GM19025 (cell line): Measurements from ENCODE around the gene AKR1C4.
"Not testable (repeated sequence)": the region's sequence is repeated elsewhere in the genome, so short reads cannot be mapped to it uniquely, and the experiment has no call there.

Experiments used
- ATAC-seq: cut with Tn5 transposase; IDR thresholded peaks from one replicate; pipeline ENCODE4 v1.9.1; 2021; ENCODE audit warnings: mild to moderate bottlenecking, low read depth, moderate library complexity; ENCODE audit not compliant: unreplicated experiment

The AKR1C4 gene

DNA sequence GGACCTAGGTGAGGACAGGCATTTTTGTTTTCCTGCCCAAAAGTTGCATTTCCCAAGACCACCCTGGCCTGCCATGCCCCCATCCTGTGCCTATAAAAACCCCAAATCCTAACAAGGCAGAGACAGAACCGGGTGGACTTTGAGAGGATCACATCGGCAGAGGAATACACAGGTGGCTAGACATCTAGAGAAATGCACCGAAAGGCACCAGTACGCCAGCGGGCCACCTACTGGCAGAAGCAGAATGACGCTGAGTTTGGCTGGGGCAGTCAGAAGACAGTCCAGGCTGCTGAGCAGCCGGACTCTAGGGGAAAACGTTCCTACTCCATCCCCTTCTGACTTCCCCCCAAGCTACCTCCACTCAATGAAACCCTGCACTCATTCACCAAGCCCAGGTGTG, 2.8 kb downstream of the AKR1C4 start:
- no peak for ATAC-seq

DNA sequence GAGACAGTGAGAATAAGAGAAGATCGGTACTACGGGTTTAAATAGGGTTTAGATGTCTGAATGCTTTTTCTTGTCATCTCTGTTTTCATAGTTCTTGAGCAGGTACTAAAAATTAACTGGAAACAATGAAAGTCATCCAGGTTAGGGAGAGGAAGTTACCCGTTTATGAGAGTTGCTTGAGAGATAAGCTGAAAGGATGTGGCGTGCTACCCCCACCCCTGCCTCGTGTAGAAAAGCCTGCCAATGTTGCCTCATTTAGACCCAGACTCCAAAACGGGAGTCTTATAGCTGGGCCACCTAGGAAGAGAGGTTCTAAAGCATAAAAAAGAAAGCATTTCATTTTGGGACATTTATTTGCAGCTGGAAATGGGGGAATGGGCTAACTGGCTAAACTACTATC, 10.2 kb downstream of the AKR1C4 start:
- no peak for ATAC-seq

DNA sequence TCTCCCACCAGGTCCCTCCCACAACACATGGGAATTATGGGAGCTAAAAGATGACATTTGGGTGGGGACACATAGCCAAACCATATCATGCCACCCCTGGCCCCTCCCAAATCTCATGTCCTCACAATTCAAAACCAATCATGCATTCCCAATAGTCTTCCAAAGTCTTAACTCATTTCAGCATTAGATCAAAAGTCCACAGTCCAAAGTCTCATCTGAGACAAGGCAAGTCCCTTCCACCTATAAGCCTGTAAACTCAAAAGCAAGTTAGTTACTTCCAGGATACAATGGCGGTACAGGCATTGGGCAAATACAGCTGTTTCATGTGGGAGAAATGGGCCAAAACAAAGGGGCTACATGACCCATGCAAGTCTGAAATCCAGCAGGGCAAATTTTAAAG, 13.1 kb downstream of the AKR1C4 start:
- not testable (repeated sequence) for ATAC-seq

DNA sequence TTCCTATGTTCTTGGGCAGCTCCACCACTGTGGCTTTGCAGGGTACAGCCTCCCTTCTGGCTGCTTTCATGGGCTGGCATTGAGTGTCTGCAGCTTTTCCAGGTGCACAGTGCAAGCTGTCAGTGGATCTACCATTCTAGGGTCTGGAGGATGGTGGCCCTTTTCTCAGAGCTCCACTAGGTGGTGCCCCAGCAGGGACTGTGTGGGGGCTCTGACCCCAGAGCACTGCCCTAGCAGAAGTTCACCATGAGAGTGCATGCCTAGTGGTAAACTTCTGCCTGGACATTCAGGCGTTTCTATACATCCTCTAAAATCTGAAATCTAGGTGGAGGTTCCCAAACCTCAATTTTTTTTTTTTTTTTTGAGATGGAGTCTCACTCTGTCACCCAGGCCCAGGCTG, 13.6 kb downstream of the AKR1C4 start:
- not testable (repeated sequence) for ATAC-seq

DNA sequence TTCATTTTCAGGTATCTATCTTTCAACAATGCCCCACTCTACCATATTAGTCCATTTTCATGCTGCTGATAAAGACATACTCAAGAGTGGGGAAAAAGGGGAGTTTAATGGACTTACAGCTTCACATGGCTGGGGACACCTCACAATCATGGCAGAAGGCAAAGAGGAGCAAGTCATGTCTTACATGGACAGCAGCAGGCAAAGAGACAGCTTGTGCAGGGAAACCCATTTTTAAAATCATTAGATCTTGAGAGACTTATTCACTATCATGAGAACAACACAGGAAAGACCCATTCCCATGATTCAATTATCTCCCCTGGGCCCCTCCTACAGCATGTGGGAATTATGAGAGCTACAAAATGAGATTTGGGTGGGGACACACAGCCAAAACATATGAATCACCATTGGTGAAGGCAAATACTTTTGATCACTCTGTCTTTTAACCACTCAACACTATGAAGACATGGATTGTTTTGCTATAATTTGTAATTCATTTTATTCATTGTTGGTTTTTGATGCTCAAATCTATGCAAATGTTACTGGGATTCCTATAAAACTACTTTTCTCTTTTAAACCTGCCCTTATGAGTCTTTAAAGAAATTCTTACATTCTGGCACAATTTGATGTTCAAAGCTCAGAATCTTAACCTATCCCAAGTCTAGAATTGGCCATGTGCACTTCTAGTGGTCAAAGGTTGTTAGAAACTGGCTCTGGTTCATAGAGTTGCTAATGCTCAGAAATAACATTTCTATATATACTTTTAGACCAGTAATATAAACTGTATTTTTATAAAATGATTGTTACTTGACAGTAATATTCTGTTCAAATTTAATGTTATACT, 15.3 kb downstream of the AKR1C4 start:
- no peak for ATAC-seq

DNA sequence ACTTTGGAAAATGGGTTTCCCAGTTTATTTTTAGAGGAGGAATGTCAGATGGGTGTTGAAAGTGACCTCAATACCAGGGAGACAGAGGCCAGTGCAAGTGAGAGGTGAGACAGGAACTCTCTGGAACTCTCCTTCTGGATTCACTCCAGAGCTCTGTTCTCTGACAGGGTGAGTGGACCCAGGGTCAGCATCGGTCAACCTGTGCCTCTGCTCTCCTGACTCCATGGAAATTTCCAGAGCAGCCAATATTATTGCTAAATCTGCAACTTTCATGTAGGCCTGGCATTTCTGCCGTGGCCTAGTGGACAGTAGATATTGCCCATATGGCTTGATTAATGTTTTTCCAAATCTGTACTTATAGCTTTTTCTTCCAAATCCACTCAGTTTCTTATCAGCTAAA, 20.2 kb downstream of the AKR1C4 start:
- no peak for ATAC-seq

DNA sequence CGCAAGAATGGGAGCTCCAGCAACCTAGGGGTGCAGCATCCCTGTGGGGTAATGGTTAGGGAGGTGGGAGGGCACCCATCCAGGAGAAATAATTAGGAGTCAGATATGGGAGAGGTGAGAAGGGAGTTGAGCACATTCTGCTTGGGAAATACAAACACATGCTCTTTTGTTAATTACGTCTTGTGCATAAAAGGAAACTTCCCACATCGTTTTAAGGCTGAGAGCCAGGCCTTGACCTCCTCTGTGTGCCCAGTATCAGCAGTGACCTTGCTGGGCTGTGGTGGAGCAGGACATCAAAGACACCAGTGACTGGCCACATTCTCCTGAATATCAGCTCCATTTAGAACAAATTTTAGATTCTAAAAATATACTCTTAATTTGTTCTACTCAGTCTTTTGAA, 22.6 kb downstream of the AKR1C4 start:
- ATAC-seq = no peak

DNA sequence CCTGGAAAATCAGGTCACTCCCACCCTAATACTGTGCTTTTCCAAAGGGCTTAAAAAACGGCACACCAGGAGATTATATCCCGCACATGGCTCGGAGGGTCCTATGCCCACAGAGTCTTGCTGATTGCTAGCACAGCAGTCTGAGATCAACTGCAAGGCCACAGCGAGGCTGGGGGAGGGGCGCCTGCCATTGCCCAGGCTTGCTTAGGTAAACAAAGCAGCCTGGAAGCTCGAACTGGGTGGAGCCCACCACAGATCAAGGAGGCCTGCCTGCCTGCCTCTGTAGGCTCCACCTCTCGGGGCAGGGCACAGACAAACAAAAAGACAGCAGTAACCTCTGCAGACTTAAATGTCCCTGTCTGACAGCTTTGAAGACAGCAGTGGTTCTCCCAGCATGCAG, 26.3 kb downstream of the AKR1C4 start:
- not testable (repeated sequence) for ATAC-seq

DNA sequence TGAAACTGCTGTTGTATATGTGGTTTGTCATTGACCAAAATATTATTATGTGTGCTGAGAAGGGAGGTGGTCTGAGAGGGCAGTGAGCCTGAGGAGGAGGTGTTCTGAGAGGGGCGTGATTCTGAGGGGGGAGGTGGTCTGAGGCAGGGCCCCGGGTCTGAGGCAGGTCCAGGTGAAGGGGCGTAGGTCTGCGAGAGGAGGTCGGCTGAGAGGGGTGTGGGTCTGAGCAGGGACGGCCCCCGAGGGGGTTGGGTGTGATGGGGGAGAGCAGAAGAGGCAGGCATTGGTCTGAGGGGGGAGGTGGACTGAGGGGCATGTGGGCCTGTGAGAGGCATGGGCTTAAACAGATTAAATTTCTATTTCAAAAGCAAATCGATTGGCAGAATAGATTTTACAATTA, 32.4 kb downstream of the AKR1C4 start:
- no peak for ATAC-seq

DNA sequence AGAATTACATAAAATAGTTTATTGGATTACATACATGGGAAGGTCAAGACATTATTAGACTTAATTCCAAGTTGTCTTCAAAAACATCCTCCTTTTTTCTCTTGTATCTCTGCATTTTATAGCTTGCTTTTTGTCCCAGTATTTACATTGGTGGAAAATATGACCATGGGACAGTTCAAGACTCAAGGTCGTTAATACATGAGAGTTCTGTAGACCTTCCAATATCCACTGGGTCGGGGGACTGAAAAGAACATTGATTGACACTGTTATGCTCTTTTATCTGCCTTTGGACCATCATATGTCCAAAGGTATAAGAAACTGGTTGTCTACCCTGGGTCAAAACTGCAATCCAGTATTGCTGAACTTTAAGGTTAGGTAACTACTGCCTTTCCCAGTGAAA, 36.7 kb downstream of the AKR1C4 start:
- no peak for ATAC-seq

DNA sequence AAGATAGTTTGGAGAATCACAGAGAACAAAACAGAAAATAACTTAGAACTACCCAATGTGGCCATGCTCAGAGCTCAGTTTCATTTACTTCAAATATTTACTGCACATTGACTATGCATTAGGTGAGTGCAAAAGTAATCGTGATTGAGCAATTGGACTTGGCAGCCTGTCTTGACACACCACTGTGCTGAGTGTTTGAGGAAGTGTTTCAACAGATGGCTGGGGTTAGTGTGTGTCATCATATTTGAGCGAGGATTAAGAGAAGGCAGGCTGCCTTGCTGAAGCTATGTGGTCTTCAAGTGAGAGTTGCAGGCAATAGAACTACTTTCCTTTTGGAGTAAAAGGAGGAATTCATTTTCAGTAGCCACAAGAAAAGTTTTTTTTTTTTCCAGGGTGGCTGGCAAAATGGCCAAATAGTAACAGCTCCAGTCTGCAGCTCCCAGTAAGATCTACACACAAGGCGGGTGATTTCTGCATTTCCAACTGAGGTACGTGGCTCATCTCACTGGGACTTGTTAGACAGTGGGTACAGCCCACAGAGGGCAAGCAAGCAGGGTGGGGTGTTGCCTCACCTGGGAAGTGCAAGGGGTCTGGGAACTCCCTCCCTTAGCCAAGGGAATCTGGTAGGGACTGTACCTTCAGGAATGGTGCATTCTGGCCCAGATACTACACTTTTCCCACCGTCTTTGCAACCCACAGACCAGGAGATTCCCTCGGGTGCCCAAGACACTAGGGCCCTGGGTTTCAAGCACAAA, 37.6 kb downstream of the AKR1C4 start:
- no peak for ATAC-seq

DNA sequence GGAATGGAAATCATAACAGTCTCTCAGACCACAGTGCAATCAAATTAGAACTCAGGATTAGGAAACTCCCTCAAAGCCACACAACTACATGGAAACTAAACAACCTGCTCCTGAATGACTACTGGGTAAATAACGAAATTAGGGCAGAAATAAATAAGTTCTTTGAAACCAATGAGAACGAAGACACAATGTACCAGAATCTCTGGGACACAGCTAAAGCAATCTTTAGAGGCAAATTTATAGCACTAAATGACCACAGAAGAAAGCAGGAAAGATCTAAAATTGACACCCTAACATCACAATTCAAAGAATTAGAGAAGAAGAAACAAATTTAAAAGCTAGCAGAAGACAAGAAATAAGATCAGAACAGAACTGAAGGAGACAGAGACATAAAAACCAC, 40.9 kb downstream of the AKR1C4 start:
- not testable (repeated sequence) for ATAC-seq

DNA sequence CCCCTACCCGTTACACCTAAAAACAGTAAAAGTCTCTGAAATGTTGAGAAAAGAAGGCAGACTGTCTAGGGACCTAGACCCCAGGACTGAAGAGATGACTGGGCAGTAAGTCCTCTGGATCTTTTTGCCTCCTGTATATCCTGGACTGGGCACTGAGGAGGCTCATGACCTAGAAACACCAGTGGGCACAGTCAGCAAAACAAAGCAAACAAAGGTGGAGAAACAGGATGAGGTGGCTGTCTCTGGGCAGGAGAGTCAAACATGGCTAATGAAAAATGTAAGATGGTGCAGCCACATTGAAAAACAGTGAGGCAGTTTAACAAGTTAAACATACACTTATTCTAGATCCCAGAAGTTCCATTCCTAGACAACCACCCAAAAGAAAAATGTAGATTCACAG, 45.9 kb downstream of the AKR1C4 start:
- no peak for ATAC-seq

DNA sequence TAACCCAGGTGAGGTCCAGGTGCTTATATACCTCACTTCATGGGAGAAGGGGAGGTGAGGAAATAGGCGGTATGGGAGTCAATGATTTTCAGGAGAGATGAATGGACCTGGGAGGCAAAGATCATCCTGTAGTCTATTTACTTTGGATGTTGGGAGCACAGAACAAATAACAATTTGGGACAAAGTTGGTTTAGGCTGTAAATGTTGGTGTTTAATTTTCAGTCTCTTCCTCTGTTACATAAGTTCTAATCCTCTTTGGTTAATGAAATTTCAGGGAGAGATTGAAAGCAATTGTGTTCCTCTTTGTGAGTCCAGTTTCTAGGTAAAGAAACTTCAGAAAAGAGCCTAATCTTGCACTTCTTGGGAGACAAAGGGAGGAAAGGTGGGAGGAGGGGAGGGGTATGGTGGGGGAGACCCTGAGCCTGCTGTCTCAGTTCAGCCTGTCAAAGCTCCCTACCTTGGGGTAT, 46.9 kb downstream of the AKR1C4 start:
- no peak for ATAC-seq

DNA sequence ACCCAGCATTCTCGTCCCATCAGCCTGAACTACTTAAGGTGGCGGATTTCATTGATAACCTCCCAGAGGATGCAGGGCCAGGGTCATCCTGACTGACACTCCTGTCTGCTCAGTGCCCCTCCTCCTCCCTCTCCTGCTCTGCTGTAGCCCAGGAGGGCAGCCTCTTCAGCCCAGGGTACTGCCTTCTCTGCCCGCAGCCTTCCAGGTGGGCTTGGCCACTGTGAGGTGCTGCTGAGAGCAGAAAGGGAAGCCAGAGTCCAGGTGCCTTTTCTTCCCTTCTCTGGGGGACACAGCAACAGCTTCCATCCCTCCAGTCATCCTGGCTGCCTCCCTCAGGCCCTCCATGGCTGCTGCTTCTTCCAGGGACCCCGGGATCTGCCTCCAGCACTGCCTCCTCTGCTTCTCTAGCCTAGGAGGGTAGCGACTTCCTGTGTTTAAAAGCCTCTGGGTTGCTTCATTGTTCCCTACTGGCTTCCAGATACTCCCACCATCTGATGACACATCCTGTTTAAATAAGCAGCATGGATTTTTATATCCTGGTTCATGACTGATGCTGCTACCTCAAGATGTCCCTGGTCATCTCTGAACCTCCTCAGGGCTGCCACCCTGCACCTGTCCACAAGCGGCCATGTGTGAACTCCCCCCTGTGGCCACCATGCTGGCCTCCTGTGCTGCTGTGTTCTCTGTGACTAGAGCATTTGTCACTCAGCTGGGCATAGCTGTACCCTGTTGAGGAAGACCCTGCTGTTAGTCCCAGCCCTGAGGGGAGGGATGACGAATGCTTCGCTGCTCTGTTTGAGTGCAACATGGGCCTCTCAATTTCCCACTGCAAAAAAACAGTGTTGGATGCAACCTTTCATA, 55.8 kb downstream of the AKR1C4 start:
- no peak for ATAC-seq

DNA sequence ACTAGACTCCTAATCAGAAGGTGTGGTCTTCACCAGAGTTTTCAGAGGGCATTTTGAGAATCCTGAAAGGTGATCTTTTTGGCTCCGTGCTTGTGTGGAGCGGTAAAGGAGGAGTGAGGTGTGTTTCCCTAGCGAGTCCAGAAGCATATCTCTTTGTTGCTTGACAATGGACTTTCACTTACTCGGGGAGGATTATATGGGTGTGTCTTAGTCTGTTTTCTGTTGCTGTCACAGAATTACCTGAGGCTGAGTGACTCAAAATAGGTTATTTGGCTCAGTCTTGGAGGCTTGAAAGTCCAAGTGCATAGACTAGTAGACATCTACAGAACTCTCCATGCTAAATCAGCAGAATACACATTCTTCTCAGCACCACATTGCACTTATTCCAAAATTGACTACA, 57.9 kb downstream of the AKR1C4 start:
- ATAC-seq = no peak

DNA sequence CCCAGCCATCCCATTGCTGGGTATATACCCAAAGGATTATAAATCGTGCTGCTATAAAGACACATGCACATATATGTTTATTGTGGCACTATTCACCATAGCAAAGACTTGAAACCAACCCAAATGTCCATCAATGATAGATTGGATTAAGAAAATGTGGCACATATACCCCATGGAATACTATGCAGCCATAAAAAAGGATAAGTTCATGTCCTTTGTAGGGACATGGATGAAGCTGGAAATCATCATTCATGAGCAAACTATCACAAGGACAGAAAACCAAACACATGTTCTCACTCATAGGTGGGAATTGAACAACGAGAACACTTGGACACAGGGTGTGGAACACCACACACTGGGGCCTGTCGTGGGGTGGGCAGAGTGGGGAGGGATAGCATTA, 61.1 kb downstream of the AKR1C4 start:
- not testable (repeated sequence) for ATAC-seq

DNA sequence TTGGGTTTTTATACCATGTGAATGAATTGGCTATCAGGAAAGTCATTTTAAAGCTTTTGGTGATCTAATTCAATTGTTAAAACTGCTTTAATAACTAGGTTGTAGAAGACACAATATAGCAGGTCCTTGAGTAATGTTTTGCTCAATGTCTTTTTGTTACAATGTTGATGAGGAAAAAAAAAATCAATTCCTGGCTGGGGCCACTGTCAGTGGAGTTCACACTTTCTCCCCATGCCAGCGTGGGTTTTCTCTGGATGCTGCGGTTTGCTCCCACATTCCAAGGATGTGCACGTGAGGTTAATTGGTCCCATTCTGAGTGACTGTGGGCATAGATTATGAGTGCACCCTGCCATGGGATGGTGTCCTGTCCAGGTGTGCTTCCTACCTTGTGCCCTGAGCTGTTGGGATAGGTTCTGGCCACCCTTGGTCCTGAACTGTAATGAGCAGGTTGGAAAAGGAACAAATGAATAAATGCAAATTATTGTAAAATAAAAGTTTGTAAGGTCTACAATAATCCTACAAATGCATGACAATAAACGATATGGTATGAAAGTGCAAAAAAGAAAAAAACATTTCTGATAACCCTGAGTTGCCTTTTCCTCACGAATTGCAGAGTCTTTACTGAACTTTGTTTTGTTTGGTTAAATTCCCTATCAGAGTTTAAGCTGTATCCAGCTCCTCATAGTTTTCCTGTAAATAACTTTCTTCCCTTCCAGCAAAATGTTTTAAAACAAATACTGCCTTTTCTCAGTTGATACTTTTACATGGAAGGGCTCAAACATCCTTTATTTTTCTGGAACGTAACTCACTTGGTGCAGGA, 62.7 kb downstream of the AKR1C4 start:
- no peak for ATAC-seq

DNA sequence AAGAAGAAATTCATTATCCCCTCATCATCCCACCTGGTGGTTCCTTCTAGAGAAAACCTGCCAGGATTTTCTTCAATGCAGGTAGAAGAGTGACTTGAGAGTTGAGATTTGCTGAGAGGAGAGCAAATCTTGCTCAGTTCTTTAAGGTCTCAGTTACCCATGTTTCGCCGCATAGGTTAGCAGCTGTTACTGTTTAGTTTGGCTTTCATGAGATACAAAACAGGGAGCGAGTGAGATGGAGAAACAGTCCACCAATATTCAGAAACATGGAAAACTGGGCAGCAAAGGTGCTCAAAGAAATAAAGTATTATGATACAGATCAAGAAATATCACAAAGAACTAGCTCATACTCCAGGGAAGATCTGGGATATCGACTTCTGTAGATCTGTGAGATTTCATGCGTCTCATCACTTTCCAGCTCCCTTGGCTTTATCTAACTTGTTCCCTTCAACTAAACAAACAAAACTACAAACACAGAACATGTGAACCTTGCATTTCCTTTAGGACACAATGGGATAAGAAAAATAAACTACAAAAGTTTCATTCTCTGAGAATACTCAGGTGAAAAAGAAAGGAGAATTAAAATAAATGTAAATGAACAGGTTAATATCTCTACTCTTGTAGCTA, 63.4 kb downstream of the AKR1C4 start:
- ATAC-seq = no peak

DNA sequence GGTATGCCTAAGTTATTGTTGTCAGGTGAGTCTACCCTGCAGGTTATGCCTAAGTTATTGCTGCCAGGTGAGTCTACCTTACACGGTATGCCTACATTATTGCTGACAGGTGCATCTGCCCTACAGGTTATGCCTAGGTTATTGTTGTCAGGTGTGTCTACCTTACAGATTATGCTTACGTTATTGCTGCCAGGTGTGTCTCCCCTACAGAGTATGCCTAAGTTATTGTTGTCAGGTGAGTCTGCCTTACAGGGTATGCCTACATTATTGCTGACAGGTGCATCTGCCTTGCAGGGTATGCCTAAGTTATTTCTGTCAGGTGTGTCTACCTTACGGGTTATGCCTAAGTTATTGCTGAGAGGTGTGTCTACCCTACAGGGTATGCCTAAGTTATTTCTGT, 64.2 kb downstream of the AKR1C4 start:
- ATAC-seq = no peak
